ENCODE results near the gene ARHGAP15. TPM values are rescaled to one million over a fixed set of nuclear protein-coding genes. Genes with fewer than 3 reads are reported as not detected.

ARHGAP15 gene
- total and polyA plus RNA-seq, 2 donors from 2014 or later = 5.7 to 23.1 TPM

GRCh38 chr2:143279672-143280071, 150.5 kb downstream of the ARHGAP15 start:
- H3K27me3 ChIP-seq (ENCODE audit: control insufficient read depth, insufficient read depth, low read length) = no peaks in the 10 kb centered on the region
- no peak overlapping the region for H3K27ac ChIP-seq (ENCODE audit: low read depth in 2 of 2, low read length in 2 of 2)
- DNase-seq (no peak), FAIRE-seq (no peak)
- H3K4me3 ChIP-seq (ENCODE audit: low read length in 3 of 3) = no peak overlapping the region
- H3K36me3 ChIP-seq (ENCODE audit: control insufficient read depth in 2 of 3, insufficient read depth in 3 of 3, low read length in 3 of 3) = no peaks in the 10 kb centered on the region
- H3K9ac ChIP-seq (ENCODE audit: low read length in 3 of 3) = no peak overlapping the region
- H3K9me3 ChIP-seq (ENCODE audit: control insufficient read depth in 2 of 3, insufficient read depth in 1 of 3, low read length in 3 of 3) = no peaks in the 10 kb centered on the region
- intact Hi-C loops (cut with DNase I) = no loop called here
- no peak for TF ChIP-seq CTCF (IDR thresholded peaks at IDR 0.05; ENCODE audit: borderline replicate concordance, extremely low read depth, insufficient read depth)
- no peaks in the 10 kb centered on the region for H3K4me1 ChIP-seq (ENCODE audit: control insufficient read depth in 2 of 3, insufficient read depth in 2 of 3, low read depth in 1 of 3, low read length in 3 of 3)

GRCh38 chr2:143280097-143280757, 151.0 kb downstream of the ARHGAP15 start:
- no peak overlapping the region for H3K9ac ChIP-seq (ENCODE audit: low read length in 3 of 3)
- no peak overlapping the region for H3K27ac ChIP-seq (ENCODE audit: low read depth in 2 of 2, low read length in 2 of 2)
- DNase-seq = no peak
- H3K4me1 ChIP-seq (ENCODE audit: control insufficient read depth in 2 of 3, insufficient read depth in 2 of 3, low read depth in 1 of 3, low read length in 3 of 3) = no peaks in the 10 kb centered on the region
- H3K27me3 ChIP-seq (ENCODE audit: control insufficient read depth, insufficient read depth, low read length) = no peaks in the 10 kb centered on the region
- H3K9me3 ChIP-seq (ENCODE audit: control insufficient read depth in 2 of 3, insufficient read depth in 1 of 3, low read length in 3 of 3) = no peaks in the 10 kb centered on the region
- H3K4me3 ChIP-seq (ENCODE audit: low read length in 3 of 3) = no peak overlapping the region
- no peak for FAIRE-seq
- TF ChIP-seq CTCF (IDR thresholded peaks at IDR 0.05; ENCODE audit: borderline replicate concordance, extremely low read depth, insufficient read depth) = no peak
- intact Hi-C loops (cut with DNase I) = no loop called here
- H3K36me3 ChIP-seq (ENCODE audit: control insufficient read depth in 2 of 3, insufficient read depth in 3 of 3, low read length in 3 of 3) = no peaks in the 10 kb centered on the region

GRCh38 chr2:143282684-143283083, 153.5 kb downstream of the ARHGAP15 start:
- Histone ChIP-seq H3K4me1 (ENCODE audit: control insufficient read depth in 2 of 3, insufficient read depth in 2 of 3, low read depth in 1 of 3, low read length in 3 of 3) (no peaks in the 10 kb centered on the region), H3K9ac (ENCODE audit: low read length in 3 of 3) (no peak overlapping the region), H3K9me3 (ENCODE audit: control insufficient read depth in 2 of 3, insufficient read depth in 1 of 3, low read length in 3 of 3) (no peaks in the 10 kb centered on the region), H3K27me3 (ENCODE audit: control insufficient read depth, insufficient read depth, low read length) (no peaks in the 10 kb centered on the region), H3K27ac (ENCODE audit: low read depth in 2 of 2, low read length in 2 of 2) (no peak overlapping the region), H3K4me3 (ENCODE audit: low read length in 3 of 3) (no peak overlapping the region), H3K36me3 (ENCODE audit: control insufficient read depth in 2 of 3, insufficient read depth in 3 of 3, low read length in 3 of 3) (no peaks in the 10 kb centered on the region)
- peak; percentile 5 for TF ChIP-seq CTCF (IDR thresholded peaks at IDR 0.05; ENCODE audit: borderline replicate concordance, extremely low read depth, insufficient read depth)
- intact Hi-C loops (cut with DNase I) = no loop called here
- DNase-seq = no peak
- no peak for FAIRE-seq

All from kidney (tissue), 14 donors.